Endodermal cell (in vitro differentiated cells): ENCODE measurements around the gene VTA1. TPM values are rescaled to one million over a fixed set of nuclear protein-coding genes. Genes with fewer than 3 reads are reported as not detected.
A peak's percentile ranks its signal among the peaks of the same experiment; 100 is the strongest.
"Not testable (repeated sequence)": the region's sequence is repeated elsewhere in the genome, so short reads cannot be mapped to it uniquely, and the experiment has no call there.

ENCODE experiments used
- DNase-seq: peaks from one replicate; pipeline ENCODE4 v3.0.0-alpha.2; 2017
- H3K27ac ChIP-seq: 2 replicates; pipeline ENCODE4 v1.5.1; 2013; ENCODE audit warnings: mild to moderate bottlenecking, low read depth, low read length, moderate library complexity
- H3K27me3 ChIP-seq: 2 replicates; pipeline ENCODE4 v1.6.1; 2013; ENCODE audit warnings: mild to moderate bottlenecking, low read length, moderate library complexity; ENCODE audit not compliant: insufficient read depth, control insufficient read depth, poor library complexity, severe bottlenecking
- H3K36me3 ChIP-seq: 2 replicates; pipeline ENCODE4 v1.7.0; 2013; ENCODE audit warnings: mild to moderate bottlenecking, low read length, moderate library complexity; ENCODE audit not compliant: control insufficient read depth, insufficient read depth
- H3K4me1 ChIP-seq: one replicate; pipeline ENCODE4 v1.7.0; 2013; ENCODE audit warnings: low read length; ENCODE audit not compliant: control insufficient read depth, insufficient read depth
- H3K4me3 ChIP-seq: 2 replicates; pipeline ENCODE4 v1.5.1; 2013; ENCODE audit warnings: mild to moderate bottlenecking, low read length, moderate library complexity
- H3K9ac ChIP-seq: 2 replicates; pipeline ENCODE4 v1.6.1; 2013; ENCODE audit warnings: mild to moderate bottlenecking, low read length, moderate library complexity; ENCODE audit not compliant: poor library complexity, severe bottlenecking; ENCODE audit errors: extremely low read depth
- H3K9me3 ChIP-seq: 2 replicates; pipeline ENCODE4 v1.6.1; 2013; ENCODE audit warnings: mild to moderate bottlenecking, low read length, moderate library complexity; ENCODE audit not compliant: control insufficient read depth
- H3K27ac Mint-ChIP-seq: 2 replicates; pipeline ENCODE4 v1.8.0; 2020; ENCODE audit warnings: mixed read lengths
- H3K27me3 Mint-ChIP-seq: 2 replicates; pipeline ENCODE4 v1.8.0; 2021; ENCODE audit warnings: mild to moderate bottlenecking, mixed read lengths; ENCODE audit not compliant: insufficient read depth
- H3K36me3 Mint-ChIP-seq: 2 replicates; pipeline ENCODE4 v1.8.0; 2020; ENCODE audit warnings: low read depth, mixed read lengths
- H3K4me1 Mint-ChIP-seq: 2 replicates; pipeline ENCODE4 v1.8.0; 2020; ENCODE audit warnings: mixed read lengths
- H3K4me3 Mint-ChIP-seq: 2 replicates; pipeline ENCODE4 v1.8.0; 2020; ENCODE audit warnings: mild to moderate bottlenecking, moderate library complexity, mixed read lengths
- H3K9me3 Mint-ChIP-seq: 2 replicates; pipeline ENCODE4 v1.8.0; 2020; ENCODE audit warnings: mild to moderate bottlenecking, mixed read lengths
- CTCF ChIP-seq: fragments of 200-600 bp; sonication (generic); conservative IDR thresholded peaks from 2 replicates; pipeline ENCODE4 v1.5.0; 2021; ENCODE audit warnings: antibody characterized with exemption, mild to moderate bottlenecking
- WGBS, 2 experiments: methylation state at CpG; one replicate each; pipeline versions ENCODE4 v1.1.5 to v1.1.7; 2013; ENCODE audit warnings: missing lambda C conversion rate in 2 of 2, mixed read lengths in 1 of 2; ENCODE audit not compliant: insufficient coverage in 1 of 2, insufficient read length in 1 of 2; 5-methylcytosine and 5-hydroxymethylcytosine counted together
- total RNA-seq, 2 donors: library from RNA; stranded (reverse); fragmentation: NEBNext Ultra II Directional in 1 of 2; extraction: Animal tissue kit (Norgen Biotek cat#: 25700) in 1 of 2; gene quantifications; 2 replicates in 1 of 2; 3 replicates in 1 of 2; pipeline ENCODE4 v1.2.1, GENCODE V29; 2021

The VTA1 gene
- total RNA-seq, 2 donors from 2014 or later, result 64.4 to 68.8 TPM

GRCh38 chr6:142132625-142133024 lies 14.4 kb upstream of the VTA1 start, which contains the start of gene GJE1:
Gene GJE1, plus strand, starts transcription at chr6:142132925. Its CDS starts 234 bp downstream, at chr6:142133159.
- Mint-ChIP-seq H3K36me3 (no peaks in the 10 kb centered on the region), H3K27me3 (no peaks in the 10 kb centered on the region), H3K9me3 (no peaks in the 10 kb centered on the region), H3K4me3 (no peak within 1 kb of the TSS), H3K27ac (peak within 1 kb of the TSS; percentile 0), H3K4me1 (peaks cover 3% of the 10 kb centered on the region)
- Histone ChIP-seq H3K4me3 (no peak within 1 kb of the TSS), H3K4me1 (no peaks in the 10 kb centered on the region), H3K9me3 (no peaks in the 10 kb centered on the region), H3K36me3 (no peaks in the 10 kb centered on the region), H3K9ac (no peak within 1 kb of the TSS), H3K27me3 (no peaks in the 10 kb centered on the region), H3K27ac (no peak within 1 kb of the TSS)
- no peak for TF ChIP-seq CTCF
- DNase-seq, result no peak
- WGBS, 2 experiments, result 71 to 82% methylated on average over 1 of the region's 1 CpG

- no peaks in the 10 kb centered on the region for H3K36me3 Mint-ChIP-seq
- H3K36me3 ChIP-seq, result no peaks in the 10 kb centered on the region
- H3K9ac ChIP-seq, result no peak overlapping the region
- TF ChIP-seq CTCF, result peak; percentile 54
- DNase-seq, result no peak
- no peaks in the 10 kb centered on the region for H3K4me1 Mint-ChIP-seq
- H3K27ac ChIP-seq, result no peak overlapping the region
- H3K27me3 Mint-ChIP-seq, result no peaks in the 10 kb centered on the region
- no peak overlapping the region for H3K4me3 ChIP-seq
- H3K4me1 ChIP-seq, result no peaks in the 10 kb centered on the region
- no peaks in the 10 kb centered on the region for H3K9me3 ChIP-seq
- H3K9me3 Mint-ChIP-seq, result no peaks in the 10 kb centered on the region
- no peaks in the 10 kb centered on the region for H3K27me3 ChIP-seq
- no peak overlapping the region for H3K27ac Mint-ChIP-seq
- WGBS, 2 experiments, result 65 to 100% methylated on average over 1 to 2 of the region's 2 CpGs
- H3K4me3 Mint-ChIP-seq, result no peak overlapping the region
Observed at GRCh38 chr6:142138876-142139275, 8.2 kb upstream of the VTA1 start.

- not testable (repeated sequence) for H3K4me1 ChIP-seq, H3K9ac ChIP-seq, H3K9me3 Mint-ChIP-seq, H3K9me3 ChIP-seq, H3K36me3 ChIP-seq, H3K27me3 Mint-ChIP-seq, DNase-seq, H3K27ac Mint-ChIP-seq, H3K4me3 ChIP-seq, H3K27me3 ChIP-seq, H3K27ac ChIP-seq, H3K4me3 Mint-ChIP-seq, H3K36me3 Mint-ChIP-seq, H3K4me1 Mint-ChIP-seq
- 93 to 100% methylated on average over 8 to 10 of the region's 13 CpGs for WGBS, 2 experiments
Observed at GRCh38 chr6:142141531-142141930, 5.5 kb upstream of the VTA1 start.

GRCh38 chr6:142152746-142153145 lies 5.7 kb downstream of the VTA1 start:
- H3K27me3 Mint-ChIP-seq, result no peaks in the 10 kb centered on the region
- no peaks in the 10 kb centered on the region for H3K9me3 Mint-ChIP-seq
- peaks cover 9% of the 10 kb centered on the region for H3K36me3 Mint-ChIP-seq
- Histone ChIP-seq H3K4me3 (no peak overlapping the region), H3K9ac (no peak overlapping the region), H3K9me3 (no peaks in the 10 kb centered on the region), H3K36me3 (no peaks in the 10 kb centered on the region), H3K4me1 (no peaks in the 10 kb centered on the region), H3K27me3 (no peaks in the 10 kb centered on the region), H3K27ac (no peak overlapping the region)
- TF ChIP-seq CTCF, result no peak
- H3K4me3 Mint-ChIP-seq, result no peak overlapping the region
- DNase-seq, result no peak
- H3K27ac Mint-ChIP-seq, result peak overlapping the region; percentile 24
- H3K4me1 Mint-ChIP-seq, result peaks cover 31% of the 10 kb centered on the region
